ENCODE results near the gene LAMC2.

The LAMC2 gene

DNA sequence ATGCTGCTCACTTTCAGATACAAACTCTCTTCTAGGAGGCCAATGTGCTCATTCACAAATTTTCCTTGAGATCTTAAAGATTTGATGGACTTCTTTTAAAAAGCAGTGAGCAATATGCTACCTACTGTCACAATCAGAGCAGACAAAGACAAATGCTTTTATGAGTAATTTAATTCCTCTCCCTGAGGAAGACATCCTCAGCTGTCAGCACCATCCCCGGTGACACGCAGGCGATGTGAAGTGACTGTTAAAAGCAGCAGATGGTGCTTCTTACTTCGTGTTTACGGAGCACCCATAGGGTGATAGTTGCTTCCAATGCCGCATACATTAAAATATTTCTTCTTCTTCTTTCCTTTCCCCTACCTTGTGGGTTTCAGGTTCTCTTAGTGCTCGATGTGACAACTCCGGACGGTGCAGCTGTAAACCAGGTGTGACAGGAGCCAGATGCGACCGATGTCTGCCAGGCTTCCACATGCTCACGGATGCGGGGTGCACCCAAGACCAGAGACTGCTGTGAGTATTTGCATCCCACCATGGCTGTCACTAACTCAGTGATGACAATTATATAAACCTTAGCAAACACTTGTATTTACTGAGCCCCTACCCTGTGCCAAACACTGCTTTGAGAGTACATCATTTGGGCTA lies 29.1 kb downstream of the LAMC2 start:
- TF ChIP-seq, protein P1, sequence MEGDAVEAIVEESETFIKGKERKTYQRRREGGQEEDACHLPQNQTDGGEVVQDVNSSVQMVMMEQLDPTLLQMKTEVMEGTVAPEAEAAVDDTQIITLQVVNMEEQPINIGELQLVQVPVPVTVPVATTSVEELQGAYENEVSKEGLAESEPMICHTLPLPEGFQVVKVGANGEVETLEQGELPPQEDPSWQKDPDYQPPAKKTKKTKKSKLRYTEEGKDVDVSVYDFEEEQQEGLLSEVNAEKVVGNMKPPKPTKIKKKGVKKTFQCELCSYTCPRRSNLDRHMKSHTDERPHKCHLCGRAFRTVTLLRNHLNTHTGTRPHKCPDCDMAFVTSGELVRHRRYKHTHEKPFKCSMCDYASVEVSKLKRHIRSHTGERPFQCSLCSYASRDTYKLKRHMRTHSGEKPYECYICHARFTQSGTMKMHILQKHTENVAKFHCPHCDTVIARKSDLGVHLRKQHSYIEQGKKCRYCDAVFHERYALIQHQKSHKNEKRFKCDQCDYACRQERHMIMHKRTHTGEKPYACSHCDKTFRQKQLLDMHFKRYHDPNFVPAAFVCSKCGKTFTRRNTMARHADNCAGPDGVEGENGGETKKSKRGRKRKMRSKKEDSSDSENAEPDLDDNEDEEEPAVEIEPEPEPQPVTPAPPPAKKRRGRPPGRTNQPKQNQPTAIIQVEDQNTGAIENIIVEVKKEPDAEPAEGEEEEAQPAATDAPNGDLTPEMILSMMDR (IDR thresholded peaks at IDR 0.05; ENCODE audit: insufficient read depth, low read depth, low read length, missing control alignments), result no peak
- no peak for DNase-seq (ENCODE audit: low read depth)
- H3K4me3 ChIP-seq (ENCODE audit: low read length), result no peak overlapping the region

DNA sequence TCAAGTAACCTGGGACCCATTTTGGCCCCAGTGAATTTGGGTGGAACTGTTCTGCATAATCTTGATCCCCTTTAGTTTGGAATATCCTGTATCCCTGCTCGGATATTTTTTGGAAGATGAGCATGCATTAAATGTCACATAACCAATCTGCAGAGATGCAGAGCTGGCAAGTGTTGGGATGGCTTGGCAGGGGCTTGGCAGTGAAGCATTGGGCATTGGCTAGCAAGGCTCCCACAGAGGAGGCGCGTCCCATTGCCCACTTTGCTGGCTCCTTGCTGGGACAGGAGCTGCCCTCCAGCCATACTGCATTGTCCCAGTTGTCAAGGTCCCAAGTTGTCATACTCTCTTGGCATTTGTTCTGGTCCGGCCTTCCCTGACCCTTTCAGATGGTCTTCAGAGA lies 29.9 kb downstream of the LAMC2 start:
- DNase-seq (ENCODE audit: low read depth), result no peak
- no peak overlapping the region for H3K4me3 ChIP-seq (ENCODE audit: low read length)
- TF ChIP-seq, protein P1 (IDR thresholded peaks at IDR 0.05; ENCODE audit: insufficient read depth, low read depth, low read length, missing control alignments), result no peak

DNA sequence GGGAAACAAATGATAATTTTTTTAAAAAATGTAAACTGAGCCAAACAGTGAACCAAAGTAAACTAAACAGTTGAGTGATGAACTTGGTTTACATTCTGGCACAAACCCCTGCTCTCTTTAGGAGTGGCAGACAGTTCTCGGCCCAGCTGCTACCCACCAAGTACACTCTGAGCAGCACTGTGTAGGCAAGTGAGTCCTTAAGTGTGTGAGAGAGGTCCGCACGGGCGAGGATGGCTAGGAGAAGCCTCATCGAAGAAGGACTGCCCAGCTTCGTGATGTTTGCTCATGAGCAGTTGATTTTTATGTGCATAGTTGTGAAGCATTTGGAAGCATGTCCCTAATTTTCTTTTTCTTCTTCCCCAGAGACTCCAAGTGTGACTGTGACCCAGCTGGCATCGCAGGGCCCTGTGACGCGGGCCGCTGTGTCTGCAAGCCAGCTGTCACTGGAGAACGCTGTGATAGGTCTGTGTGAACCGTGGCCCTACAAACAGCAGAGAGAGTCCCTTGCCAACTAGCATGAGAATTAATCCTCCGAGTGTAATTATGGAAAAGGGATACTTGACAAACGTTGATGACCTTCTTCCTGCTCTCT lies 32.1 kb downstream of the LAMC2 start:
- TF ChIP-seq, protein P1 (IDR thresholded peaks at IDR 0.05; ENCODE audit: insufficient read depth, low read depth, low read length, missing control alignments), result no peak
- H3K4me3 ChIP-seq (ENCODE audit: low read length), result no peak overlapping the region
- DNase-seq (ENCODE audit: low read depth), result no peak

DNA sequence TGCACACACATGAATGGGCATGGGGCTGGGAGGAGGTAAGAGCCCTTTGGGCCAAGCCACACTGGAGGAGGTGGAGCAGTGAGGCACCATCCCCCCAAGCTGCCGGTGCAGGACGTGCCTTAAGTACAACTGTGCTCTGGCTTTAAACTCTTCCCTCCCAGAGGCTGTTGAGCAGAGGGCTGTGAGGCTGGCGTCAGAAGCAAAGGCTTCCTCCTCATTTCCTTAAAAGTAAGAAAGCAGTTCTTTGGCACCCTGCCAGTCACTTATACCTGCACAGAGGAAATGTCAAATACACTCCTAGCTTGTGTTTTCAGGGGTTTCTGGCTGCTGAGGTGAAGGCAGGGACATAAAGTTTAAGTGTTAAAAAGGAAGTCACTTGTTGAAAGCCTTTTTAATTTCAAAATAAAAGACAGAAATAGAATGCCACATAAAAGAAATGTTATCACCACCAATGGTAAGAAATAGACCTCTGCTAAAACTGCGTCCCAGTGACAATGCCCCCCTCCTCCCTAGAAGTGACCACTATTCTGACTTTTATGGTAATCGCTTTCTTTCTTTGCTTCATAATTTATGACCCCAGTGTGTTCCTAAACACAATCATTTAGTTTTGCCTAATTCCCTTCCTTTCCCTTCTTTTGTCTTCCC lies 33.0 kb downstream of the LAMC2 start:
- H3K4me3 ChIP-seq (ENCODE audit: low read length), result no peak overlapping the region
- TF ChIP-seq, protein P1 (IDR thresholded peaks at IDR 0.05; ENCODE audit: insufficient read depth, low read depth, low read length, missing control alignments), result no peak
- DNase-seq (ENCODE audit: low read depth), result peak; percentile 69

DNA sequence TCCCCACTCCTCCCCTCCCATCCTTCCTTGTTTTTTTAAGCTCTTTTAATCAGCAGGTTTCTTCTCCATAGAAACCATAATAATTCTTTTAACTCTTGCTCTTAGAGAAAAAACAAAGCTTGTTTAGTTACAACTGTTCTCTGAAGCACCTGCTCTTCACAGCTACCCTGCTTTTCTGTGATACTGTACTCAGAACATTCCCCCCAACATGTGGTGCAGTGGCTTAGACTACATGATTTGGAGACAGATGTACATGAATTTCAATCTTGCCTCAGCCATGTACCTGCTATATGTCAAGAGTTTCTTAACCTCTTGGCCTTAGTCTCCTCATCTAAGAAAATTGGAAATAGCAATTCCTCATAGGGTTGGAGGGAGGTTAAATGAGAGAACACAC lies 33.5 kb downstream of the LAMC2 start:
- TF ChIP-seq, protein P1 (IDR thresholded peaks at IDR 0.05; ENCODE audit: insufficient read depth, low read depth, low read length, missing control alignments), result no peak
- no peak for DNase-seq (ENCODE audit: low read depth)
- H3K4me3 ChIP-seq (ENCODE audit: low read length), result no peak overlapping the region

DNA sequence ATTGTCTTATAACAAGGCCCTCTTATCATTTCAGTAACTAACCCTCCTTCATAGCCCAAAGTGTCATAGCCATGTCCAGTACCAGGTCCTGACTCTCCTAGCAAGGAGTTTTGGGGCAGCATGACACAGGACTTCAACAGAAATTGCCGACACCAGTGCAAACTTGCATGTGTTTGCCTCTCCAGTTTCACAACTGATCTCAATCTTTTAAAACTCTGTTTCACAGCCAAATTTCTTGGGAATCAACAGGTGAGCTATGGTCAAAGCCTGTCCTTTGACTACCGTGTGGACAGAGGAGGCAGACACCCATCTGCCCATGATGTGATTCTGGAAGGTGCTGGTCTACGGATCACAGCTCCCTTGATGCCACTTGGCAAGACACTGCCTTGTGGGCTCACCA lies 36.8 kb downstream of the LAMC2 start:
- no peak overlapping the region for H3K4me3 ChIP-seq (ENCODE audit: low read length)
- DNase-seq (ENCODE audit: low read depth), result no peak
- TF ChIP-seq, protein P1 (IDR thresholded peaks at IDR 0.05; ENCODE audit: insufficient read depth, low read depth, low read length, missing control alignments), result no peak

All from epithelial cell of esophagus (primary cell).